Pancreas (tissue), 10 donors: ENCODE measurements around the gene CALCB. TPM values are rescaled to one million over a fixed set of nuclear protein-coding genes. Genes with fewer than 3 reads are reported as not detected.
"Not testable (repeated sequence)": the region's sequence is repeated elsewhere in the genome, so short reads cannot be mapped to it uniquely, and the experiment has no call there.

ENCODE experiments used
- ATAC-seq, 4 donors: fragments of 200-7000 bp; cut with Tn5 transposase; one replicate each; pipeline versions ENCODE4 v1.8.0 to v1.9.1; 2020; ENCODE audit warnings: mild to moderate bottlenecking in 4 of 4, moderate library complexity in 4 of 4
- DNase-seq, 6 donors: peaks; one replicate each; pipeline ENCODE4 v3.0.0-alpha.2; 2020
- FAIRE-seq: peaks from 2 replicates; lab custom pipeline; 2012; peaks lifted over from hg19 to GRCh38; lab: Jason Lieb, UNC
- H3K27ac ChIP-seq, 4 donors: fragments of 200-600 bp; sonication (generic); 1 replicate in 3 of 4; 2 replicates in 1 of 4; pipeline versions ENCODE4 v1.5.0 to v1.8.0; 2020
- H3K27me3 ChIP-seq, 4 donors: fragments of 200-600 bp; one replicate each; pipeline ENCODE4 v1.8.0; 2021
- H3K36me3 ChIP-seq, 3 donors: fragments of 200-600 bp; sonication (generic) in 1 of 3; one replicate each; pipeline versions ENCODE4 v1.5.0 to v1.8.0; 2020 to 2021
- H3K4me1 ChIP-seq, 3 donors: fragments of 200-600 bp; one replicate each; pipeline ENCODE4 v1.8.0; 2021
- H3K4me3 ChIP-seq, 4 donors: fragments of 200-600 bp; sonication (generic) in 2 of 4; one replicate each; pipeline versions ENCODE4 v1.5.0 to v1.8.0; 2020 to 2021
- H3K9me3 ChIP-seq, 4 donors: fragments of 200-600 bp; one replicate each; pipeline ENCODE4 v1.8.0; 2021
- CTCF ChIP-seq, 4 donors: fragments of 200-600 bp; sonication (generic) in 3 of 4; IDR thresholded peaks; one replicate each; pipeline versions ENCODE4 v1.5.0 to v1.8.0; 2021; ENCODE audit warnings: antibody characterized with exemption in 4 of 4
- WGBS, 2 donors: extraction: QIAGEN DNeasy Blood & Tissue Kit; methylation state at CpG; one replicate each; pipeline ENCODE4 v1.1.7; 2013; 5-methylcytosine and 5-hydroxymethylcytosine counted together
- intact Hi-C, 3 donors: fragments of 100-400 bp; cut with DNase I; formaldehyde crosslinking; loops; one replicate each; pipeline versions ENCODE4 v1.11.1 to v1.14.2; 2022
- polyA plus RNA-seq, 2 donors: library from polyadenylated mRNA; stranded (reverse); fragments of 200-250 nt; gene quantifications; one replicate each; pipeline ENCODE4 v1.2.3, GENCODE V29; 2013
- total RNA-seq, 6 donors: library from RNA; stranded (reverse); fragmentation: NEBNext Ultra II Directional in 4 of 6; extraction: Animal tissue kit (Norgen Biotek cat#: 25700) in 4 of 6; gene quantifications; one replicate each; pipeline versions ENCODE4 v1.2.1 to v1.2.4, GENCODE V29; 2021 to 2023
- donor health status: healthy with polysubstance abuse.
- donor health status: DM: no; HTN: no; CAD: no; lungs with moderate emphysema.
- donor health status: DM: no; HTN: no; CAD: no.
- donor health status: control.
- donor health status: control.
- donor health status: Bipolar disorder and iron deficiency.
- donor health status: DM: yes; HTN: yes; CAD: no.
- donor health status: DM: no; HTN: no; CAD: no.
- donor health status: DM: no; HTN: no; CAD: no.
- donor health status: DM: yes; HTN: yes; CAD: no.

The CALCB gene
- total and polyA plus RNA-seq, 8 donors = 0.83 to 2.6 (median 1.2) TPM

- no peaks in the 10 kb centered on the region for H3K36me3 ChIP-seq
- no peaks in the 10 kb centered on the region for H3K9me3 ChIP-seq
- TF ChIP-seq CTCF (IDR thresholded peaks at IDR 0.05) = no peak
- intact Hi-C loops = no loop called here
- no peaks in the 10 kb centered on the region for H3K27me3 ChIP-seq
- no peak for FAIRE-seq
- DNase-seq = no peak
- no peaks in the 10 kb centered on the region for H3K4me1 ChIP-seq
- WGBS, 2 donors = 70 to 89% methylated on average over 2 of the region's 2 CpGs
- no peak overlapping the region for H3K4me3 ChIP-seq
- no peak for ATAC-seq
- no peak overlapping the region for H3K27ac ChIP-seq
Observed at GRCh38 chr11:15059132-15059915, 14.1 kb upstream of the CALCB start.

GRCh38 chr11:15062599-15062998 is 10.8 kb upstream of the CALCB start:
- Histone ChIP-seq H3K27me3 (no peaks in the 10 kb centered on the region), H3K4me3 (no peak overlapping the region), H3K27ac (no peak overlapping the region), H3K9me3 (no peaks in the 10 kb centered on the region), H3K36me3 (no peaks in the 10 kb centered on the region), H3K4me1 (no peaks in the 10 kb centered on the region)
- intact Hi-C loops = no loop called here
- no peak for DNase-seq
- ATAC-seq = no peak
- no peak for TF ChIP-seq CTCF (IDR thresholded peaks at IDR 0.05)
- WGBS, 2 donors = 86% methylated on average over 9 of the region's 9 CpGs
- FAIRE-seq = no peak

GRCh38 chr11:15069751-15070150 is 3.6 kb upstream of the CALCB start:
- not testable (repeated sequence) for DNase-seq, H3K4me1 ChIP-seq, H3K27me3 ChIP-seq, FAIRE-seq, H3K36me3 ChIP-seq, H3K9me3 ChIP-seq, H3K27ac ChIP-seq, H3K4me3 ChIP-seq, ATAC-seq
- intact Hi-C loops = loop anchor here in 1 of 3 donors (5.0 to 10.0 kb wide), 2 partner anchors 162 to 535 kb away; no protein-coding TSS in a partner anchor
- WGBS, 2 donors = 82 to 87% methylated on average over 7 of the region's 7 CpGs

- Histone ChIP-seq H3K4me3 (no peak overlapping the region), H3K36me3 (no peaks in the 10 kb centered on the region), H3K27me3 (no peaks in the 10 kb centered on the region), H3K4me1 (no peaks in the 10 kb centered on the region), H3K27ac (no peak overlapping the region), H3K9me3 (no peaks in the 10 kb centered on the region)
- TF ChIP-seq CTCF (IDR thresholded peaks at IDR 0.05) = no peak
- ATAC-seq = no peak
- FAIRE-seq = no peak
- no peak for DNase-seq
- 89 to 91% methylated on average over 32 of the region's 32 CpGs for WGBS, 2 donors
- intact Hi-C loops = loop anchor here in 1 of 3 donors (5.0 to 10.0 kb wide), 2 partner anchors 164 to 537 kb away; no protein-coding TSS in a partner anchor
Observed at GRCh38 chr11:15071556-15072255, 1.7 kb upstream of the CALCB start.

GRCh38 chr11:15072551-15073143 is 746 bp upstream of the CALCB start:
- DNase-seq (peak in 2 of 6 donors; percentile 25 to 53), FAIRE-seq (no peak)
- intact Hi-C loops = loop anchor here in 1 of 3 donors (5.0 to 10.0 kb wide), 2 partner anchors 165 to 538 kb away; no protein-coding TSS in a partner anchor

More at GRCh38 chr11:15072551-15073143, 746 bp upstream of the CALCB start:
- H3K4me3 ChIP-seq = peak overlapping the region in 1 of 4 donors; percentile 55
- TF ChIP-seq CTCF (IDR thresholded peaks at IDR 0.05) = no peak
- no peaks in the 10 kb centered on the region for H3K9me3 ChIP-seq
- H3K27ac ChIP-seq = no peak overlapping the region
- ATAC-seq = no peak
- 60 to 67% methylated on average over 22 to 23 of the region's 23 CpGs for WGBS, 2 donors
- H3K4me1 ChIP-seq = no peaks in the 10 kb centered on the region
- H3K36me3 ChIP-seq = no peaks in the 10 kb centered on the region
- no peaks in the 10 kb centered on the region for H3K27me3 ChIP-seq
